Sigmoid colon (tissue), 4 donors: ENCODE results near the gene SPATA31C2.
"Not testable (repeated sequence)": the region's sequence is repeated elsewhere in the genome, so short reads cannot be mapped to it uniquely, and the experiment has no call there.

Experiments used
- CTCF ChIP-seq, 4 experiments: fragments of 450-650 bp in 3 of 4; fragments of 200-600 bp in 1 of 4; IDR thresholded peaks; one replicate each; pipeline ENCODE4 v1.5.1; 2016 to 2019; ENCODE audit warnings: antibody characterized with exemption in 4 of 4, mild to moderate bottlenecking in 3 of 4, moderate library complexity in 2 of 4
- POLR2A ChIP-seq, 2 donors: fragments of 450-650 bp; IDR thresholded peaks; one replicate each; pipeline ENCODE4 v1.6.1; 2016; ENCODE audit warnings: antibody characterized with exemption in 2 of 2, mild to moderate bottlenecking in 2 of 2, moderate library complexity in 2 of 2
- POLR2AphosphoS5 ChIP-seq, 4 donors: sonication (generic); formaldehyde crosslinking; IDR thresholded peaks; one replicate each; pipeline ENCODE4 v1.6.1; 2017; ENCODE audit warnings: antibody characterized with exemption in 4 of 4

- not testable (repeated sequence) for TF ChIP-seq POLR2A, CTCF, POLR2AphosphoS5 (IDR thresholded peaks at IDR 0.05)
Measured at GRCh38 chr9:88118121-88118520, 20.2 kb downstream of the SPATA31C2 start.
